HCT116 (cell line): ENCODE measurements around the gene CCDC172. TPM values are rescaled to one million over a fixed set of nuclear protein-coding genes. Genes with fewer than 3 reads are reported as not detected.

Source experiments
- ATAC-seq: fragments of 200-7000 bp; cut with Tn5 transposase; 2 replicates; pipeline ENCODE4 v1.9.1; 2020; ENCODE audit warnings: mild to moderate bottlenecking, moderate library complexity
- BruUV-seq: library from RNA; stranded (reverse); fragments of 400-500 nt; replicated peaks from 2 replicates; lab custom pipeline; 2021; lab: Mats Ljungman, UMichigan
- CTCF ChIA-PET: fragments of 300-600 bp; sonication (Branson Sonifier 250); formaldehyde crosslinking; loops from one replicate; lab custom pipeline; 2021; ENCODE audit warnings: antibody characterized with exemption; lab: Charles Lee
- POLR2A ChIA-PET: fragments of 300-600, 350-600 bp; sonication (Branson Sonifier 250); formaldehyde crosslinking; loops from one replicate; lab custom pipeline; 2021; ENCODE audit warnings: antibody characterized with exemption; lab: Charles Lee
- RAD21 ChIA-PET, 2 experiments: fragments of 300-600 bp; sonication (Branson Sonifier 250); formaldehyde crosslinking; loops; one replicate each; lab custom pipeline; 2023; ENCODE audit warnings: low total read pairs in 2 of 2; ENCODE audit not compliant: uncharacterized antibody in 2 of 2, unreplicated experiment in 2 of 2, low non-redundant PET in 1 of 2; lab: Charles Lee
- DNase-seq: peaks from one replicate; pipeline ENCODE4 v3.0.0-alpha.2; 2010; ENCODE audit warnings: low read depth, low spot score
- H2AFZ ChIP-seq: fragments of 200-600 bp; shearing (Covaris generic), sonication (generic); 2 replicates; pipeline ENCODE4 v1.6.1; 2017; ENCODE audit warnings: low read depth, mixed run types, mixed read lengths, antibody characterized with exemption, low read length; ENCODE audit not compliant: poor library complexity, severe bottlenecking
- H3K27ac ChIP-seq: 2 replicates; pipeline ENCODE4 v1.5.1; 2012; ENCODE audit warnings: low read depth, low read length
- H3K27me3 ChIP-seq: fragments of 200-600 bp; sonication (generic); 2 replicates; pipeline ENCODE4 v1.6.1; 2016; ENCODE audit warnings: mixed run types, low read length, mixed read lengths; ENCODE audit not compliant: insufficient read depth
- H3K36me3 ChIP-seq, 2 experiments: fragments of 200-500 bp in 1 of 2; fragments of 200-600 bp in 1 of 2; sonication (Bioruptor generic) in 1 of 2; sonication (generic) in 1 of 2; 2 replicates each; pipeline versions ENCODE4 v1.5.1 to v1.6.1; 2014 to 2016; ENCODE audit warnings: low read length in 2 of 2, inconsistent platforms in 1 of 2, mixed read lengths in 1 of 2, mixed run types in 1 of 2; ENCODE audit not compliant: insufficient read depth in 2 of 2, control insufficient read depth in 1 of 2
- H3K4me1 ChIP-seq, 2 experiments: fragments of 200-600 bp in 1 of 2; sonication (generic) in 1 of 2; 2 replicates each; pipeline versions ENCODE4 v1.5.1 to v1.6.1; 2012 to 2017; ENCODE audit warnings: low read length in 2 of 2, inconsistent platforms in 1 of 2, mild to moderate bottlenecking in 1 of 2, mixed read lengths in 1 of 2, mixed run types in 1 of 2, moderate library complexity in 1 of 2; ENCODE audit not compliant: insufficient read depth in 2 of 2, control insufficient read depth in 1 of 2
- H3K4me2 ChIP-seq: fragments of 200-600 bp; sonication (generic); 2 replicates; pipeline ENCODE4 v1.6.1; 2017; ENCODE audit warnings: mixed run types, low read length, mixed read lengths
- H3K4me3 ChIP-seq, 2 experiments: fragments of 200-600 bp in 1 of 2; sonication (generic) in 1 of 2; replicated peaks in 1 of 2; 2 replicates each; pipeline ENCODE4 v1.5.1; 2011 to 2016; ENCODE audit warnings: low read length in 2 of 2, control low read depth in 1 of 2, low read depth in 1 of 2, mild to moderate bottlenecking in 1 of 2, mixed read lengths in 1 of 2, mixed run types in 1 of 2
- H3K79me2 ChIP-seq: fragments of 200-600 bp; sonication (generic); 2 replicates; pipeline ENCODE4 v1.6.1; 2017; ENCODE audit warnings: mild to moderate bottlenecking, mixed run types, low read length, moderate library complexity, mixed read lengths; ENCODE audit not compliant: insufficient read depth
- H3K9ac ChIP-seq: fragments of 200-600 bp; sonication (generic); 2 replicates; pipeline ENCODE4 v1.6.1; 2016; ENCODE audit warnings: low read length, mixed read lengths
- H3K9me2 ChIP-seq: fragments of 200-600 bp; sonication (generic), shearing (Covaris generic); 2 replicates; pipeline ENCODE4 v1.6.1; 2017; ENCODE audit warnings: mixed run types, mild to moderate bottlenecking, moderate library complexity; ENCODE audit not compliant: insufficient read depth
- H3K9me3 ChIP-seq, 2 experiments: fragments of 200-500 bp in 1 of 2; fragments of 200-600 bp in 1 of 2; sonication (Bioruptor generic) in 1 of 2; sonication (generic) in 1 of 2; 2 replicates each; pipeline ENCODE4 v1.6.1; 2014 to 2017; ENCODE audit warnings: low read length in 2 of 2, mixed read lengths in 2 of 2, inconsistent platforms in 1 of 2, low read depth in 1 of 2, mild to moderate bottlenecking in 1 of 2, mixed run types in 1 of 2, moderate library complexity in 1 of 2; ENCODE audit not compliant: control insufficient read depth in 1 of 2, insufficient read depth in 1 of 2
- H4K20me1 ChIP-seq: fragments of 200-600 bp; sonication (generic), shearing (Covaris generic); 2 replicates; pipeline ENCODE4 v1.6.1; 2017; ENCODE audit warnings: mixed run types, mild to moderate bottlenecking, moderate library complexity; ENCODE audit not compliant: insufficient read depth
- ATF3 ChIP-seq: IDR thresholded peaks from 2 replicates; pipeline ENCODE4 v1.6.1; 2012
- CEBPB ChIP-seq: IDR thresholded peaks from 2 replicates; pipeline ENCODE4 v1.6.1; 2012; ENCODE audit warnings: low read depth
- EGR1 ChIP-seq: IDR thresholded peaks from 2 replicates; pipeline ENCODE4 v1.6.1; 2012; ENCODE audit warnings: low read depth
- ELF1 ChIP-seq: IDR thresholded peaks from 2 replicates; pipeline ENCODE4 v1.6.1; 2012; ENCODE audit warnings: low read depth, borderline replicate concordance
- EZH2phosphoT487 ChIP-seq: fragments of 200-600 bp; IDR thresholded peaks from 2 replicates; pipeline ENCODE4 v1.6.1; 2018; ENCODE audit warnings: antibody characterized with exemption, borderline replicate concordance
- FOSL1 ChIP-seq: IDR thresholded peaks from 2 replicates; pipeline ENCODE4 v1.6.1; 2012; ENCODE audit warnings: low read depth
- POLR2AphosphoS5 ChIP-seq: IDR thresholded peaks from 2 replicates; pipeline ENCODE4 v1.6.1; 2011; ENCODE audit warnings: mild to moderate bottlenecking, low read depth, low read length, moderate library complexity
- REST ChIP-seq: IDR thresholded peaks from 2 replicates; pipeline ENCODE4 v1.6.1; 2012; ENCODE audit warnings: low read depth
- SIN3A ChIP-seq: IDR thresholded peaks from 2 replicates; pipeline ENCODE4 v1.6.1; 2012; ENCODE audit warnings: low read depth
- TCF7L2 ChIP-seq: IDR thresholded peaks from 2 replicates; pipeline ENCODE4 v1.7.0; 2011; ENCODE audit warnings: borderline replicate concordance, inconsistent platforms; ENCODE audit not compliant: insufficient read depth, insufficient read length; ENCODE audit errors: extremely low read depth
- YY1 ChIP-seq: IDR thresholded peaks from 2 replicates; pipeline ENCODE4 v1.6.1; 2011; ENCODE audit warnings: low read length, low read depth, moderate library complexity, mild to moderate bottlenecking; ENCODE audit not compliant: insufficient replicate concordance; ENCODE audit errors: extremely low read depth
- ZNF274 ChIP-seq: fragments of 200-500 bp; sonication (Bioruptor generic); IDR thresholded peaks from 2 replicates; pipeline ENCODE4 v1.6.1; 2014; ENCODE audit warnings: mild to moderate bottlenecking, low read depth, low read length, inconsistent platforms
- intact Hi-C: fragments of 100-400 bp; cut with micrococcal nuclease; formaldehyde crosslinking; loops from 2 replicates; pipeline ENCODE4 v1.10.0; 2022
- total RNA-seq: library from RNA; stranded (reverse); gene quantifications from one replicate; pipeline ENCODE4 v1.2.1, GENCODE V29; 2021; ENCODE audit not compliant: unreplicated experiment

Gene CCDC172
- total RNA-seq, 1 experiment from 2014 or later, result not detected

GRCh38 chr10:116311706-116312490, 12.3 kb upstream of the CCDC172 start:
- Histone ChIP-seq H3K4me3 (no peak overlapping the region), H4K20me1 (no peaks in the 10 kb centered on the region), H3K27ac (no peak overlapping the region), H3K4me1 (no peaks in the 10 kb centered on the region), H3K9me3 (no peaks in the 10 kb centered on the region), H3K9me2 (no peaks in the 10 kb centered on the region), H2AFZ (no peak overlapping the region), H3K9ac (no peak overlapping the region), H3K4me2 (no peak overlapping the region)
- no TSS peak for BruUV-seq
- intact Hi-C loops, result no loop called here
- RAD21 ChIA-PET, result no interaction called here
- POLR2A ChIA-PET, result no interaction called here
- no peak for DNase-seq
- TF ChIP-seq FOSL1 (no peak), YY1 (no peak), EZH2phosphoT487 (no peak), POLR2AphosphoS5 (no peak), CEBPB (no peak), TCF7L2 (no peak), SIN3A (no peak), ZNF274 (no peak), EGR1 (no peak), ELF1 (no peak), ATF3 (no peak)
- TF ChIP-seq, all 23 proteins: peak for 0
- Histone ChIP-seq H3K27me3 (peaks cover 37% of the 10 kb centered on the region; the same call in 1 of the 2 replicates), H3K36me3 (no peaks in the 10 kb centered on the region), H3K79me2 (no peaks in the 10 kb centered on the region)
- ATAC-seq, result no peak
- CTCF ChIA-PET, result no interaction called here

- no peak overlapping the region for H3K27ac ChIP-seq
- no peaks in the 10 kb centered on the region for H3K9me2 ChIP-seq
- TF ChIP-seq REST, result no peak
- H3K27me3 ChIP-seq, result peaks cover 30% of the 10 kb centered on the region; the same call in 1 of the 2 replicates
- no peaks in the 10 kb centered on the region for H4K20me1 ChIP-seq
- no TSS peak for BruUV-seq
- H2AFZ ChIP-seq, result no peak overlapping the region
- DNase-seq, result no peak
- no peaks in the 10 kb centered on the region for H3K36me3 ChIP-seq
- no peaks in the 10 kb centered on the region for H3K79me2 ChIP-seq
- no peaks in the 10 kb centered on the region for H3K4me1 ChIP-seq
- no peak overlapping the region for H3K4me3 ChIP-seq
- H3K4me2 ChIP-seq, result no peak overlapping the region
- H3K9ac ChIP-seq, result no peak overlapping the region
- no peaks in the 10 kb centered on the region for H3K9me3 ChIP-seq
- intact Hi-C loops, result no loop called here
- ChIA-PET POLR2A (no interaction called here), RAD21 (no interaction called here), CTCF (interaction anchor here (1.3 kb wide), 1 partner anchor 25 kb away, joined by 3 read pairs; no protein-coding TSS in a partner anchor)
- ATAC-seq, result no peak
Observed at GRCh38 chr10:116312548-116312947, 11.7 kb upstream of the CCDC172 start.
